ENCODE data around the gene ATP6AP1.

ATP6AP1 gene

GRCh38 chrX:154430916-154431315 lies 2.4 kb downstream of the ATP6AP1 start:
- DNase-seq: peak; percentile 87

- DNase-seq: peak; percentile 84
Observed at GRCh38 chrX:154431341-154431740, 2.9 kb downstream of the ATP6AP1 start.

- no peak for DNase-seq
Observed at GRCh38 chrX:154432210-154432609, 3.7 kb downstream of the ATP6AP1 start.

- DNase-seq: no peak
Observed at GRCh38 chrX:154433605-154434004, 5.1 kb downstream of the ATP6AP1 start.

- DNase-seq: no peak
Observed at GRCh38 chrX:154434394-154435168, 6.1 kb downstream of the ATP6AP1 start.

GRCh38 chrX:154435171-154435733 lies 6.8 kb downstream of the ATP6AP1 start:
- DNase-seq: no peak

GRCh38 chrX:154436374-154436982 lies 8.0 kb downstream of the ATP6AP1 start:
- peak; percentile 42 for DNase-seq

- DNase-seq: peak; percentile 32
Observed at GRCh38 chrX:154436983-154437752, 8.7 kb downstream of the ATP6AP1 start, which contains the start of gene GDI1. TSS of gene GDI1 (plus strand) at chrX:154437154. CDS start at chrX:154437255, 101 bp downstream.

- no peak for DNase-seq
Observed at GRCh38 chrX:154437971-154438893, 9.8 kb downstream of the ATP6AP1 start.

- no peak for DNase-seq
Observed at GRCh38 chrX:154439841-154440240, 11.4 kb downstream of the ATP6AP1 start.

- DNase-seq: no peak
Observed at GRCh38 chrX:154440623-154441357, 12.3 kb downstream of the ATP6AP1 start.

- DNase-seq: no peak
Observed at GRCh38 chrX:154441564-154441963, 13.1 kb downstream of the ATP6AP1 start.

- no peak for DNase-seq
Observed at GRCh38 chrX:154441984-154442707, 13.7 kb downstream of the ATP6AP1 start.

GRCh38 chrX:154443479-154443910 lies 15.0 kb downstream of the ATP6AP1 start:
- DNase-seq: no peak

- DNase-seq: peak; percentile 79
Observed at GRCh38 chrX:154443992-154444754, 15.7 kb downstream of the ATP6AP1 start, which contains the start of gene FAM50A. TSS of gene FAM50A (plus strand) at chrX:154444141. CDS start at chrX:154444236, 95 bp downstream.

GRCh38 chrX:154444755-154445246 lies 16.3 kb downstream of the ATP6AP1 start:
- DNase-seq: no peak

- no peak for DNase-seq
Observed at GRCh38 chrX:154445776-154446175, 17.3 kb downstream of the ATP6AP1 start.

- DNase-seq: no peak
Observed at GRCh38 chrX:154446430-154446829, 18.0 kb downstream of the ATP6AP1 start.

- no peak for DNase-seq
Observed at GRCh38 chrX:154448484-154448883, 20.0 kb downstream of the ATP6AP1 start.

All from inflammatory macrophage treated with lipopolysaccharide for 4 hours (primary cell).